ENCODE measurements around the gene TERB2.

DNA sequence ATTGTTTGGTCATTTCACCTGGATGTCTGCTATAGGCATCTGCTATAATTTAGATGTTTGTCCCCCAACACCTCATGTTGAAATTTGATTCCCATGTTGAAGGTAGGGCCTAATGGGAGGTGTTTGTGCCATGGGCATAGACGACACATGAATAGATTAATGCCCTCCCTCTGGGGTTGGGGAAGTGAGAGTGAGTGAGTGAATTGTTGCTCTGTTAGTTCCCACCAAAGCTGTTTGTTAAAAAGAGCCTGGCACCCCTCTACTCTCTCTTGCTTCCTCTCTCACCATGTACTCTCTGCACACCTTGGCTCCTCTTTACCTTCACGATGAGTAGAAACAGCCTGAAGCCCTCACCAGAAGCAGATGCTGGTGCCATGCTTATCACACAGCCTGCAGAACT lies 42.6 kb downstream of the TERB2 start:
- TF ChIP-seq EP300 (IDR thresholded peaks at IDR 0.05; ENCODE audit: borderline replicate concordance) (no peak), TAF1 (IDR thresholded peaks at IDR 0.05; ENCODE audit: low read depth) (no peak)
- TF ChIP-seq, protein P1, sequence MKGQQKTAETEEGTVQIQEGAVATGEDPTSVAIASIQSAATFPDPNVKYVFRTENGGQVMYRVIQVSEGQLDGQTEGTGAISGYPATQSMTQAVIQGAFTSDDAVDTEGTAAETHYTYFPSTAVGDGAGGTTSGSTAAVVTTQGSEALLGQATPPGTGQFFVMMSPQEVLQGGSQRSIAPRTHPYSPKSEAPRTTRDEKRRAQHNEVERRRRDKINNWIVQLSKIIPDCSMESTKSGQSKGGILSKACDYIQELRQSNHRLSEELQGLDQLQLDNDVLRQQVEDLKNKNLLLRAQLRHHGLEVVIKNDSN (IDR thresholded peaks at IDR 0.05) = no peak

Data from Ishikawa (cell line).